ENCODE results near the gene TLR6. TPM values are rescaled to one million over a fixed set of nuclear protein-coding genes. Genes with fewer than 3 reads are reported as not detected.

TLR6 gene
- total RNA-seq, 2 donors from 2014 or later = 0.44 to 2.2 TPM

- H3K9me3 ChIP-seq = no peaks in the 10 kb centered on the region
- H3K4me3 ChIP-seq = no peak overlapping the region
- no peaks in the 10 kb centered on the region for H3K27me3 ChIP-seq
- H3K4me1 ChIP-seq = no peaks in the 10 kb centered on the region
- H3K9ac ChIP-seq (ENCODE audit: low read depth in 2 of 2, low read length in 2 of 2) = no peak overlapping the region
- intact Hi-C loops (cut with DNase I) = no loop called here
- no peak for TF ChIP-seq CTCF (IDR thresholded peaks at IDR 0.05)
- no peaks in the 10 kb centered on the region for H3K36me3 ChIP-seq
- no peak overlapping the region for H3K27ac ChIP-seq
- no peak for DNase-seq
These were observed 61.5 kb downstream of the TLR6 start for GRCh38 chr4:38795087-38795486.

- intact Hi-C loops (cut with DNase I) = no loop called here
- no peak for TF ChIP-seq CTCF (IDR thresholded peaks at IDR 0.05)
- no peak for DNase-seq
- Histone ChIP-seq H3K9me3 (no peaks in the 10 kb centered on the region), H3K36me3 (no peaks in the 10 kb centered on the region), H3K9ac (ENCODE audit: low read depth in 2 of 2, low read length in 2 of 2) (no peak overlapping the region), H3K4me1 (no peaks in the 10 kb centered on the region), H3K27ac (no peak overlapping the region), H3K4me3 (no peak overlapping the region), H3K27me3 (no peaks in the 10 kb centered on the region)
These were observed 62.6 kb downstream of the TLR6 start for GRCh38 chr4:38794051-38794450.

- Histone ChIP-seq H3K27ac (no peak overlapping the region), H3K9ac (ENCODE audit: low read depth in 2 of 2, low read length in 2 of 2) (no peak overlapping the region), H3K36me3 (no peaks in the 10 kb centered on the region), H3K4me1 (no peaks in the 10 kb centered on the region), H3K4me3 (no peak overlapping the region), H3K27me3 (no peaks in the 10 kb centered on the region), H3K9me3 (no peaks in the 10 kb centered on the region)
- no peak for DNase-seq
- no peak for TF ChIP-seq CTCF (IDR thresholded peaks at IDR 0.05)
- intact Hi-C loops (cut with DNase I) = no loop called here
These were observed 65.6 kb downstream of the TLR6 start for GRCh38 chr4:38791010-38791409.

GRCh38 chr4:38788317-38788716, 68.3 kb downstream of the TLR6 start:
- TF ChIP-seq CTCF (IDR thresholded peaks at IDR 0.05) = no peak
- H3K9ac ChIP-seq (ENCODE audit: low read depth in 2 of 2, low read length in 2 of 2) = no peak overlapping the region
- no peaks in the 10 kb centered on the region for H3K36me3 ChIP-seq
- H3K27ac ChIP-seq = no peak overlapping the region
- H3K27me3 ChIP-seq = no peaks in the 10 kb centered on the region
- no peaks in the 10 kb centered on the region for H3K9me3 ChIP-seq
- intact Hi-C loops (cut with DNase I) = no loop called here
- H3K4me3 ChIP-seq = no peak overlapping the region
- no peaks in the 10 kb centered on the region for H3K4me1 ChIP-seq
- no peak for DNase-seq

GRCh38 chr4:38787693-38788092, 68.9 kb downstream of the TLR6 start:
- Histone ChIP-seq H3K27me3 (no peaks in the 10 kb centered on the region), H3K4me3 (no peak overlapping the region), H3K27ac (no peak overlapping the region), H3K4me1 (no peaks in the 10 kb centered on the region), H3K36me3 (no peaks in the 10 kb centered on the region), H3K9ac (ENCODE audit: low read depth in 2 of 2, low read length in 2 of 2) (no peak overlapping the region), H3K9me3 (no peaks in the 10 kb centered on the region)
- DNase-seq = no peak
- TF ChIP-seq CTCF (IDR thresholded peaks at IDR 0.05) = no peak
- intact Hi-C loops (cut with DNase I) = no loop called here
